RWPE1 (cell line): ENCODE measurements around the gene FRMD5.

Experiments used
- CTCF ChIA-PET: fragments of 350-600 bp; sonication (Branson Sonifier 250); formaldehyde crosslinking; extraction: SDS; loops from one replicate; lab custom pipeline; 2021; lab: Yijun Ruan, JAX
- POLR2A ChIA-PET: fragments of 400-600 bp; formaldehyde crosslinking; extraction: SDS; loops from one replicate; lab custom pipeline; 2020; ENCODE audit warnings: antibody characterized with exemption; ENCODE audit not compliant: low non-redundant PET; lab: Yijun Ruan, JAX
- DNase-seq: peaks from one replicate; pipeline ENCODE4 v3.0.0; 2012; ENCODE audit warnings: low spot score
- H3K27ac ChIP-seq: fragments of 450-650 bp; 2 replicates; pipeline ENCODE4 v1.5.1; 2017
- TF ChIP-seq, protein P1 (sequence below): fragments of 450-650 bp; conservative IDR thresholded peaks from 2 replicates; pipeline ENCODE4 v1.5.1; 2017; ENCODE audit warnings: low read depth, mild to moderate bottlenecking

FRMD5 gene

DNA sequence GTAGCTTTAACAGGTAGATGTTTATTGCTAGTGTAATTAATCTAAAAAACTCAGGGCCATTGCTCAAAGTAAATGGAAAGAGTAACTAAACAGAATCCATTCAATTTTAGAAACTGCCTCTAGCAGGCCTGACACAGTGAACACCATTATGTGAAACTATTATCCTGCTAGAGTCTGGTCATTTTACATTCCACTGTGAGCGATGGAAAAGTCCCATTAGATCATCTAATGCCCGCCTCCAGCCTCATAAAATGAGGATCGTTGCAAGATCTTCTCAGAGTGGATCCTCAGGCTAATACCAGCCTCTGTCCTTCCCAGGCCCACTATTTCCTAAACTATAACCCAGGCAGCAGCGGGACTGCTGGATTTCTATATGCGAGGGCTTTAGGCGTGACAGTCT, 260.6 kb downstream of the FRMD5 start:
- no peak for DNase-seq
- TF ChIP-seq, protein P1, sequence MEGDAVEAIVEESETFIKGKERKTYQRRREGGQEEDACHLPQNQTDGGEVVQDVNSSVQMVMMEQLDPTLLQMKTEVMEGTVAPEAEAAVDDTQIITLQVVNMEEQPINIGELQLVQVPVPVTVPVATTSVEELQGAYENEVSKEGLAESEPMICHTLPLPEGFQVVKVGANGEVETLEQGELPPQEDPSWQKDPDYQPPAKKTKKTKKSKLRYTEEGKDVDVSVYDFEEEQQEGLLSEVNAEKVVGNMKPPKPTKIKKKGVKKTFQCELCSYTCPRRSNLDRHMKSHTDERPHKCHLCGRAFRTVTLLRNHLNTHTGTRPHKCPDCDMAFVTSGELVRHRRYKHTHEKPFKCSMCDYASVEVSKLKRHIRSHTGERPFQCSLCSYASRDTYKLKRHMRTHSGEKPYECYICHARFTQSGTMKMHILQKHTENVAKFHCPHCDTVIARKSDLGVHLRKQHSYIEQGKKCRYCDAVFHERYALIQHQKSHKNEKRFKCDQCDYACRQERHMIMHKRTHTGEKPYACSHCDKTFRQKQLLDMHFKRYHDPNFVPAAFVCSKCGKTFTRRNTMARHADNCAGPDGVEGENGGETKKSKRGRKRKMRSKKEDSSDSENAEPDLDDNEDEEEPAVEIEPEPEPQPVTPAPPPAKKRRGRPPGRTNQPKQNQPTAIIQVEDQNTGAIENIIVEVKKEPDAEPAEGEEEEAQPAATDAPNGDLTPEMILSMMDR, result no peak
- H3K27ac ChIP-seq, result no peak overlapping the region
- CTCF ChIA-PET, result no interaction called here
- POLR2A ChIA-PET, result no interaction called here

DNA sequence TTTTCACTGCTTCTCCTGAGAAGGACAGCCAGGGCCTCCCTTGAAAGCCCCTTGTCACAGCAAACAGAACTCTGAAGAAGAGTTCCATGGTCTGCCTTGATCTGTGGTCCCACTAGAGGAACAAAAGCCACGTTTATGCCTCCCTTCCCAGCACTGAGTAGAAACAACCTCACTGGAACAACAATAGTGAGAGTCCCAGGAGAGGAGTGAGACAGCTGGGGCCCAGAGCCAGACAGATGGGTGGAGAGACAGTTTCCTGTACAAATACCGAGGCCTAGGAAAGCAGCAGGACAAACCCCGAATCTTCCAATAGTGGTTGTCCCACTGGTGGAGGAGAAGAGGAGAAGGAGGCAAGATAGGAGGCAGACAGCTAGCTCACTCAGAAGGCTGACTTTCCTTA, 262.2 kb downstream of the FRMD5 start:
- H3K27ac ChIP-seq, result no peak overlapping the region
- ChIA-PET POLR2A (no interaction called here), CTCF (interaction anchor here (0.7 kb wide), 1 partner anchor 100 kb away, joined by 4 read pairs; no protein-coding TSS in a partner anchor)
- TF ChIP-seq, protein P1, result no peak
- no peak for DNase-seq

DNA sequence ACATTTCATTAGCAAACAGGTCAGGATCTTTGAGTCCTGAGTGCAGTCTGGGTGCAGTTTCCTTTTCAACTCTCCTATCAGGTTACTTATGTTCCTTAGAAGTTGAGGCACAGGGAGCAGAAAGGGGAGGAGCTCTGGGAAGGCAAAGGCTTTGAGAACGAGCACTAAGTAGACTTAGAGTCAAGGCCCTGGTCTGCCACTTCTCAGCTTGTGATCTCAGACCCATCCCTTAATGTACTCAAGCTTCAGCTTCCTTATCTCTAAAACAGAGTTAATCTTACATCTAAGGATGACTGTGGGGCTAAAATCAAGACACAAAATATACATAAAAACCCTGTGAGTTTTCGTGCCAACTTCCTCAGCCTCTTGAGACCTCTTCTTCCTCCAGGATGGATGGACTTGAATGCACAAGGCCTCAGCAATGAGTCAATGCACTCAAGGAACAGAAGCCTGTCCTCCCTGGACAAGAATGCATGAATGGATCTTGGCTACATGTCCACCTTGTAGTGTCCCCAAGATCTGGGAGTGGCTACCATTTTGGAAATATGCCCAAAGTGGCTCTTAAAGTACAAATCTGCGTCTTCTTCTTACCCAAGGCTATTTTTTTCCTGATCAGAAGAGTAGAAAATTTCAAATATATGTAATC, 263.2 kb downstream of the FRMD5 start:
- CTCF ChIA-PET, result interaction anchor here (0.6 to 0.7 kb wide), 2 partner anchors 101 to 490 kb away, joined by 3 to 4 read pairs; no protein-coding TSS in a partner anchor
- POLR2A ChIA-PET, result no interaction called here

DNA sequence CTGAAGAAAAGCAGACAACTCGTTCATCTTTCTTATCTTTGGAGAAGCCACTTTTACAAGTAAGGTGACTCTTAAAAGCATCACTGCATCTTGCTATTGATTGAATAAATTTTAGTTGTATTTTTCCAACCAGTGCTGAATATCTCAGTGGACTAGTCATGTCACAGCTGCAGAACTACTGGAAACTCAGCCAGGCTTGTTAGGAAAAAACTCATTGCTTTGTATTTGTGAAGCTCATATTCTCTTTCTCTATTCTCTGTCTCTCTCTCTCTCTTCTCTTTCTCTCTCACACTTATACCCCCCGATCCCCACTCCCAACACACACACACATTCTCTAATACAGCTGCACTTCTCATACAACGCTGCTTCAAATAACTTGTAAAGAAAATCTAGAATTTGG, 264.0 kb downstream of the FRMD5 start:
- H3K27ac ChIP-seq, result no peak overlapping the region
- no peak for DNase-seq
- TF ChIP-seq, protein P1, result no peak
- CTCF ChIA-PET, result no interaction called here
- POLR2A ChIA-PET, result no interaction called here

More for the DNA sequence above, 263.2 kb downstream of the FRMD5 start:
- DNase-seq, result no peak
- TF ChIP-seq, protein P1, result no peak
- H3K27ac ChIP-seq, result no peak overlapping the region

DNA sequence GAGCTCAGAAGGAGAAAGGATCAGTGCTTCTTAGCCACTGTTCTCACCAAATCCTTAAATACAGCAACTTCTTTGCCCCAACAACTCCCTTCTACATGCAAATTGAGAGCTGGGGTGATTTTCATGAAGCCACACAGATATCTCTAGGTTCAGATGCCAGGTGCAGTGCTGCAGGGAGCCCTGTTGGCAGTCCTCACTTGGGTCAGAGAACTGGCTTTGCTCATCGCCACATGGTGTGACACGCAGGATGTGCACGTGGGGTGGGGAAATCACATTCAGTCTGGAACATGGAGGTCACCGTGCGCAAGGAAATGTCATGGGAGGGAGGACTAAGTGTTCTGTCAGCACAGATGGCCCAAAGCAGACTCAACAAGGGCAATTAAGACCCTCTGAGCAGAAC, 264.5 kb downstream of the FRMD5 start:
- no peak for DNase-seq
- TF ChIP-seq, protein P1, result no peak
- ChIA-PET CTCF (no interaction called here), POLR2A (no interaction called here)
- H3K27ac ChIP-seq, result no peak overlapping the region

DNA sequence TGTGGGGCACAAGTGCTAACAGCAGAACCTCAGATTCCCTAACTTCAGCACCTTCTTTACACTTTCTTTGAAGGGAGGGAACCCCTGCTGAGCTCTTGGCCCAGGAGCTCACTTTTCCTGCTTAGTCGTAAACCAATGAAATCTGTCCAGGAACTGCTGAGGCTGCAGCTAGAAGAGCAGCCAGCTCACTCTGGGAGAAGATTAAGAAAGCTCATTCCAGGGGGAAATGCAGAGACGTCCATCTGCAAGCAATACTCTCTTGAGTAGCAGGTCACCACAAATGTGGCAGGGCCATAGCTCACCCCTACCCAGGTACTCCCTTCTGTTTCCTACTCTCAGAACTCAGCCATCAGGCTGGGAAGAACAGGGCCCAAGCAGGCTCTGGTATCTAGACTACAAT, 265.0 kb downstream of the FRMD5 start:
- no peak overlapping the region for H3K27ac ChIP-seq
- POLR2A ChIA-PET, result interaction anchor here (0.5 kb wide), 1 partner anchor 70 kb away, joined by 3 read pairs; no protein-coding TSS in a partner anchor
- no peak for DNase-seq
- CTCF ChIA-PET, result no interaction called here
- TF ChIP-seq, protein P1, result no peak
